GM12878 (cell line): ENCODE measurements around the gene SCARB1. TPM values are rescaled to one million over a fixed set of nuclear protein-coding genes. Genes with fewer than 3 reads are reported as not detected.
A peak's percentile ranks its signal among the peaks of the same experiment; 100 is the strongest.

ENCODE experiments used
- ATAC-seq: fragments of 200-7000 bp; cut with Tn5 transposase; 3 replicates; pipeline ENCODE4 v1.9.1; 2020; ENCODE audit warnings: mild to moderate bottlenecking, moderate library complexity
- BruUV-seq: library from RNA; stranded (reverse); fragments of 400-500 nt; replicated peaks from 2 replicates; lab custom pipeline; 2021; lab: Mats Ljungman, UMichigan
- CTCF ChIA-PET: fragments of 300-600 bp; sonication (Branson Sonifier 250); formaldehyde crosslinking; extraction: SDS; loops from one replicate; lab custom pipeline; 2021; ENCODE audit warnings: inconsistent platforms; lab: Yijun Ruan, JAX
- POLR2A ChIA-PET: fragments of 350-600 bp; formaldehyde crosslinking; extraction: SDS; loops from one replicate; lab custom pipeline; 2021; ENCODE audit warnings: inconsistent platforms; lab: Charles Lee
- RAD21 ChIA-PET: fragments of 300-600 bp; sonication (Branson Sonifier 250); formaldehyde crosslinking; loops from one replicate; lab custom pipeline; 2023; ENCODE audit warnings: antibody characterized with exemption; ENCODE audit not compliant: unreplicated experiment; lab: Charles Lee
- SMC1A ChIA-PET: fragments of 300-600 bp; sonication (Branson Sonifier 250); formaldehyde crosslinking; loops from one replicate; lab custom pipeline; 2023; ENCODE audit not compliant: unreplicated experiment, uncharacterized antibody; lab: Charles Lee
- DNase-seq: peaks from one replicate; pipeline ENCODE4 v3.0.0-alpha.2; 2011; ENCODE audit warnings: low read depth, low spot score
- FAIRE-seq: peaks from 3 replicates; lab custom pipeline; 2011; peaks lifted over from hg19 to GRCh38; lab: Jason Lieb, UNC
- H2AFZ ChIP-seq: 2 replicates; pipeline ENCODE4 v1.6.0; 2011; ENCODE audit warnings: low read depth, low read length, control low read depth; ENCODE audit not compliant: control insufficient read depth
- H3K27ac ChIP-seq: 2 replicates; pipeline ENCODE4 v1.5.1; 2011; ENCODE audit warnings: control low read depth; ENCODE audit not compliant: control insufficient read depth, insufficient read depth
- H3K27me3 ChIP-seq, 2 experiments: replicated peaks in 1 of 2; 2 replicates each; pipeline versions ENCODE4 v1.6.0 to v1.6.1; 2011; ENCODE audit warnings: low read length in 1 of 2; ENCODE audit not compliant: control insufficient read depth in 2 of 2, insufficient read depth in 2 of 2
- H3K36me3 ChIP-seq, 2 experiments: 2 replicates each; pipeline ENCODE4 v1.5.1; 2011; ENCODE audit warnings: low read length in 1 of 2; ENCODE audit not compliant: control insufficient read depth in 2 of 2, insufficient read depth in 2 of 2
- H3K4me1 ChIP-seq: 2 replicates; pipeline ENCODE4 v1.6.1; 2011; ENCODE audit warnings: mild to moderate bottlenecking, low read length, moderate library complexity, mixed read lengths; ENCODE audit not compliant: control insufficient read depth, insufficient read depth
- H3K4me2 ChIP-seq: 2 replicates; pipeline ENCODE4 v1.6.0; 2011; ENCODE audit warnings: control low read depth; ENCODE audit not compliant: control insufficient read depth, insufficient read depth
- H3K4me3 ChIP-seq: fragments of 200-600 bp; sonication (generic); 2 replicates; pipeline ENCODE4 v1.5.1; 2016
- H3K79me2 ChIP-seq: 2 replicates; pipeline ENCODE4 v1.6.0; 2011; ENCODE audit warnings: low read length; ENCODE audit not compliant: control insufficient read depth, insufficient read depth
- H3K9ac ChIP-seq: 2 replicates; pipeline ENCODE4 v1.8.0; 2011; ENCODE audit warnings: low read length, control low read depth, mixed read lengths; ENCODE audit not compliant: control insufficient read depth, insufficient read depth
- H3K9me3 ChIP-seq: replicated peaks from 3 replicates; pipeline ENCODE4 v1.5.1; 2011; ENCODE audit warnings: mild to moderate bottlenecking, low read length; ENCODE audit not compliant: control insufficient read depth, insufficient read depth
- H4K20me1 ChIP-seq: 2 replicates; pipeline ENCODE4 v1.6.0; 2011; ENCODE audit not compliant: control insufficient read depth, insufficient read depth
- CHD1 ChIP-seq: IDR thresholded peaks from 2 replicates; pipeline ENCODE4 v1.6.1; 2012; ENCODE audit warnings: low read depth, low read length, improper control_type of control experiment
- CUX1 ChIP-seq: IDR thresholded peaks from 2 replicates; pipeline ENCODE4 v1.6.1; 2012; ENCODE audit warnings: improper control_type of control experiment, low read depth, low read length; ENCODE audit not compliant: insufficient replicate concordance
- E2F8 ChIP-seq: fragments of 450-650 bp; IDR thresholded peaks from 2 replicates; pipeline ENCODE4 v1.6.1; 2018; ENCODE audit warnings: mild to moderate bottlenecking, low read depth, moderate library complexity; ENCODE audit not compliant: partially characterized antibody
- IRF4 ChIP-seq: IDR thresholded peaks from 2 replicates; pipeline ENCODE4 v1.6.1; 2011; ENCODE audit warnings: low read depth, low read length
- IRF5 ChIP-seq: fragments of 450-650 bp; IDR thresholded peaks from 2 replicates; pipeline ENCODE4 v1.6.1; 2017; ENCODE audit warnings: borderline replicate concordance
- NBN ChIP-seq: fragments of 450-650 bp; IDR thresholded peaks from 2 replicates; pipeline ENCODE4 v1.6.1; 2016
- PAX8 ChIP-seq: fragments of 450-650 bp; IDR thresholded peaks from 2 replicates; pipeline ENCODE4 v1.6.1; 2017; ENCODE audit warnings: mild to moderate bottlenecking, moderate library complexity
- RELB ChIP-seq: fragments of 450-650 bp; IDR thresholded peaks from 2 replicates; pipeline ENCODE4 v1.6.1; 2017; ENCODE audit warnings: low read depth, mild to moderate bottlenecking, moderate library complexity
- SMARCA5 ChIP-seq: fragments of 450-650 bp; IDR thresholded peaks from 2 replicates; pipeline ENCODE4 v1.6.1; 2017; ENCODE audit warnings: mild to moderate bottlenecking
- STAT3 ChIP-seq: IDR thresholded peaks from 2 replicates; pipeline ENCODE4 v1.6.1; 2011; ENCODE audit warnings: low read depth, low read length, improper control_type of control experiment
- ZNF274 ChIP-seq: IDR thresholded peaks from one replicate; pipeline ENCODE4 v1.8.0; 2011; ENCODE audit not compliant: insufficient read length, insufficient read depth
- ZZZ3 ChIP-seq: IDR thresholded peaks from 2 replicates; pipeline ENCODE4 v1.6.1; 2011; ENCODE audit warnings: low read depth; ENCODE audit not compliant: control insufficient read depth, insufficient read length
- WGBS: methylation state at CpG from one replicate; pipeline ENCODE4 v1.1.6; 2016; ENCODE audit warnings: low lambda C conversion rate; ENCODE audit not compliant: insufficient replicate concordance, insufficient coverage; ENCODE audit errors: missing lambda C conversion rate; 5-methylcytosine and 5-hydroxymethylcytosine counted together
- in situ Hi-C: fragments of 300-500 bp; cut with MboI; formaldehyde crosslinking; loops from 9 replicates; pipeline ENCODE4 v1.14.3; 2018; ENCODE audit warnings: mixed read lengths
- intact Hi-C: fragments of 100-400 bp; cut with micrococcal nuclease; formaldehyde crosslinking; loops from one replicate; pipeline ENCODE4 v1.14.2; 2022; ENCODE audit not compliant: unreplicated experiment
- polyA plus RNA-seq, 11 experiments: library from polyadenylated mRNA; depleted of rRNA in 4 of 11; unstranded in 6 of 11; stranded (reverse) in 5 of 11; fragments of >200 nt; fragmentation: Nextera tagmentation in 4 of 11; fragmentation: Illumina TruSeq in 1 of 11; extraction: Ambion mirVana in 4 of 11; extraction: Trizol in 1 of 11; gene quantifications; 1 replicate in 1 of 11; 2 replicates in 10 of 11; pipeline versions ENCODE4 v1.2.1 to v1.2.3, GENCODE V29; 2011 to 2016; ENCODE audit warnings: inconsistent platforms in 2 of 11, missing spikeins in 2 of 11, low read depth in 1 of 11
- total RNA-seq, 4 experiments: library from RNA; depleted of rRNA in 3 of 4; stranded (reverse); fragments of >200 nt in 3 of 4; fragmentation: Illumina TruSeq in 1 of 4; extraction: Trizol in 1 of 4; gene quantifications; 2 replicates each; pipeline versions ENCODE4 v1.2.1 to v1.2.3, GENCODE V29; 2013 to 2021

The SCARB1 gene
- total and polyA plus RNA-seq, 10 of the 15 experiments (the other 5 are each of a cell fraction or from before 2014, with no cell fraction given) = 0.34 to 104 (median 63.1) TPM

GRCh38 chr12:124898200-124898922, 34.7 kb upstream of the SCARB1 start:
- DNase-seq (no peak), FAIRE-seq (no peak), ATAC-seq (peak; percentile 74)
- Histone ChIP-seq H3K79me2 (no peaks in the 10 kb centered on the region), H3K9ac (no peak overlapping the region), H2AFZ (peak overlapping the region; percentile 61), H3K4me3 (no peak overlapping the region; the same call in 1 of the 2 replicates), H4K20me1 (no peaks in the 10 kb centered on the region), H3K9me3 (peaks cover 2% of the 10 kb centered on the region; the same call in 1 of the 3 replicates), H3K27ac (peak overlapping the region; percentile 27), H3K36me3 (no peaks in the 10 kb centered on the region), H3K27me3 (no peaks in the 10 kb centered on the region), H3K4me2 (peak overlapping the region; percentile 76), H3K4me1 (peaks cover 32% of the 10 kb centered on the region)
- no TSS peak for BruUV-seq
- 3% methylated on average over 18 of the region's 18 CpGs for WGBS
- ChIA-PET RAD21 (interaction anchor here (0.6 kb wide), 1 partner anchor 36 kb away, joined by 3 read pairs; no protein-coding TSS in a partner anchor), CTCF (interaction anchor here (0.6 to 0.7 kb wide), 4 partner anchors 11 to 401 kb away, joined by 3 to 5 read pairs (median 4); no protein-coding TSS in a partner anchor), SMC1A (interaction anchor here (0.8 to 1.8 kb wide), 2 partner anchors 13 to 36 kb away, joined by 3 to 5 read pairs; no protein-coding TSS in a partner anchor), POLR2A (no interaction called here)
- in situ Hi-C loops (no loop called here), intact Hi-C loops (loop anchor here (2.0 kb wide), 2 partner anchors 36 to 124 kb away; partner anchors contain the start of gene SCARB1)
- TF ChIP-seq NBN (peak; percentile 38; the same call in 1 of the 2 replicates), IRF4 (0 out of 2 replicates have a peak, but pooled peaks have one; percentile 28), ZZZ3 (no peak), E2F8 (no peak), IRF5 (no peak), RELB (no peak), ZNF274 (no peak), CUX1 (no peak), SMARCA5 (peak; percentile 65; the same call in 1 of the 2 replicates), STAT3 (no peak), PAX8 (no peak), CHD1 (no peak)
